NCI-H1048 (cell line): ENCODE measurements around the gene CEP83.
"Not testable (repeated sequence)": the region's sequence is repeated elsewhere in the genome, so short reads cannot be mapped to it uniquely, and the experiment has no call there.

Experiments used
- DNase-seq: peaks from one replicate; lab custom pipeline; 2025; lab: John Stamatoyannopoulos, UW

Gene CEP83, protein sequence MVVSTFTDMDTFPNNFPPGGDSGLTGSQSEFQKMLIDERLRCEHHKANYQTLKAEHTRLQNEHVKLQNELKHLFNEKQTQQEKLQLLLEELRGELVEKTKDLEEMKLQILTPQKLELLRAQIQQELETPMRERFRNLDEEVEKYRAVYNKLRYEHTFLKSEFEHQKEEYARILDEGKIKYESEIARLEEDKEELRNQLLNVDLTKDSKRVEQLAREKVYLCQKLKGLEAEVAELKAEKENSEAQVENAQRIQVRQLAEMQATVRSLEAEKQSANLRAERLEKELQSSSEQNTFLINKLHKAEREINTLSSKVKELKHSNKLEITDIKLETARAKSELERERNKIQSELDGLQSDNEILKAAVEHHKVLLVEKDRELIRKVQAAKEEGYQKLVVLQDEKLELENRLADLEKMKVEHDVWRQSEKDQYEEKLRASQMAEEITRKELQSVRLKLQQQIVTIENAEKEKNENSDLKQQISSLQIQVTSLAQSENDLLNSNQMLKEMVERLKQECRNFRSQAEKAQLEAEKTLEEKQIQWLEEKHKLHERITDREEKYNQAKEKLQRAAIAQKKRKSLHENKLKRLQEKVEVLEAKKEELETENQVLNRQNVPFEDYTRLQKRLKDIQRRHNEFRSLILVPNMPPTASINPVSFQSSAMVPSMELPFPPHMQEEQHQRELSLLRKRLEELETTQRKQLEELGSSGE

DNA sequence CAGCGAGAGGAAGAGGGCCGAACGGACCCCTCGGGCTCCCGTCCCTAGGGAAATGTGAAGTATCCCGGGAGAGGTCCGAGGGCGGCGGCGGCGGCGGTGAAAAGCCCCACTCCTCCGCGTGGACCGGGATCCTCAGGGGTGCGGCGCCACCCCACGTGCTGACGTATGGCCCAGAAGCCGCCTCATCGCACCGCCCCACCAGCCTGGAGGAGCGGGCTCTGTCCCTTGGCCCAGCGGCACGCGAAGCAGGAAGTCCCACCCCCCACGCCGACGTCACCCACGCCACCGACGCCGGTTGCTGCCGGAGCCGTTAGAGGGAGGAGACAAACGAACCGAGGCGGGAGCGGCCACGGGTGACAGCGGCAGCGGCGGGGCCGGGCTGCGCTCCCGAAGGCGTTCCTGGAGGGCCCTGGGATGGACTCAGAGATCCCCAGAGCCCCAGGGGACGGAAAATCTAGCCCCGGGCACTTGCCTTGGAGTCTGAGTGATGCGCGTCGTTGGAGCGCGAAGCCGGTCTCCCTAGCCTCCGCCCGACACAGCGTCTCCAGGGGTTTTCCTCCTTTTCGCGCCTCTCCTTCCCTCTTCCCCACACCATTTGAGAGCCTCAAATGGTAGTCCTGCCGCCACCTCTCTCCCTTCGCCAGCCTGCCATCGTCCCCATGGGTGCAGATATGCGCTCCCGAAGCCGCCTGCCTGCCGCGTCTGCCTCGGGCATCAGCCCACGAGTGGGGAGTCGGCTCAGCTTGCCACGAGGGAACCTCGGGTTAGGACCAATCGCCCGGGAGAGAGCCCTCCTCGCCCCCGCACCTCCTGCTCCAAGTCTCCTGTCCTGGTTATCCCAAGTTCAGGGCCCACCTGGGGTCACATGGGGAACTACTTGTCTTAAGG is at the start of gene CEP83:
Gene CEP83, minus strand, starts transcription at position 140 of the 888 bp plus-strand sequence. CDS start 47,377 bp downstream, outside the sequence.
- peak; percentile 70 for DNase-seq

DNA sequence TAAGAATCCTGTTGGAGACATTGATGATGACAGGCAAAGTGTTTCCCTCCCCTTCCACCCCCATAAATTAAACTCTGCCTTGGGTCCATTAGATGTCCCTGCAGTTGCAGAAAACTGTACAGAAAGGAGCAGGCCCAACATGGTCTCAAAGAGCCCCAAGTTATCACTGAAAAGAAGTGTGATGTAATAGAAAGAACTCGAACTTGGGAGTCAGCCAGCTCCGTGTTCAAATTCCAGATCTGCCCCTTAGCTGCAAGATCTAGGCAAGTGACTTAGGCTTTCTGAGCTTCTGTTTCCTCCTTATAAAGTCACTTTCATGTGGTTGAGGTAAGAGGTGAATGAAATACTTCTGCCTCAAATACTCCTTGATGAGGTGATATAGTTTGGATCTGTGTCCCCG is 49.6 kb upstream of the CEP83 start:
- no peak for DNase-seq

DNA sequence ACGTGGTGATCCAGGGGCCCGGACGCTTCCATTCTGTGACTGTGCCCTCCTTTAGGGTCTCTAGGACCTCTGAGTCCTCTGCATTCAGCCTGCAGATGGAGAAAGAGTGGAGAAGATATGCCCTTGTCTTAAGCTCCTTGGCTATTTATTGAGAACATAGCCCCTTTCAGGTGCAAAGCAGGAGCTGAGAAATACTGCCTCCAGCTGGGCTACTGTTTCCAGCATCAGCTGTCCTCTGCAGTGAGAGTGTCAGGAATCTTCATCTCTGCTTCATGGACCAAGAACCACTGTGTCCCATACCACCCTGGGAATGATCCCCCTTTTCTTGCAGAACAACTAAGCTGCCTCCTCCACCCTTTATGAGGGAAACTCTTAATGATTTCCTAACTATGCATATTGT is 47.8 kb upstream of the CEP83 start:
- DNase-seq: no peak

DNA sequence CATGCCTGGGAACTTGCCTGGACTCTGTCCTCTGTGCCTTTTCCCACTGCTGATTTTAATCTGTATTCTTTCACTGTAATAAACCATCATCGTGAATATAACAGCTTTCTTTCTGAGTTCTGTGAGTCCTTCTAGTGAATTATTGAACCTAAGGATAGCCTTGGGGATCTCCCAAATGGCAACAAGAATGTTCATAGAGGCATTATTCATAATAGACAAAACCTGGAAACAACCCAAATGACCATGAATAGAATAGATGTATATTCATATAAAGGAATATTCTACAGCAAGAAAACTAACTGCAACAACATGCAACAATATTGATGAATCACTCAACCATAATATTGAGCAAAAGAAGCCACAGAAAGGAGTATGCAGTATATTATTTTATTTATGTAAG is 44.7 kb upstream of the CEP83 start:
- no peak for DNase-seq

DNA sequence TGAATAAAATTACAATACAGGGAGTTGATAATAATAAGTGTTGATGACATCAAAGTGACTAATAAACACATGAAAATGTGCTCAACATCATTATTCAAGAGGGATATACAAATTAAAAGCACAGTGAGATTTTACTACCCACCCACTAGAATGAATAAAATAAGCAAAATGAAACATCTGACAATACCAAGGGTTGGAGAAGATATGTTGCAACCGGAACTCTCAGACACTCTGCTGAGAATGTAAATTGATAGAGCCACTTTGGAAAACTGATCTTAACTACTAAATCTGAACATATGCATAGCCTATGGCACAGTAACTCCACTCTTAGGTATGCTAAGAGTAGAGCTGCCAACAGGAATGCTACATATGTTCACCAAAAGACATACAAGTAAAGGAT is 44.0 kb upstream of the CEP83 start:
- DNase-seq: no peak

DNA sequence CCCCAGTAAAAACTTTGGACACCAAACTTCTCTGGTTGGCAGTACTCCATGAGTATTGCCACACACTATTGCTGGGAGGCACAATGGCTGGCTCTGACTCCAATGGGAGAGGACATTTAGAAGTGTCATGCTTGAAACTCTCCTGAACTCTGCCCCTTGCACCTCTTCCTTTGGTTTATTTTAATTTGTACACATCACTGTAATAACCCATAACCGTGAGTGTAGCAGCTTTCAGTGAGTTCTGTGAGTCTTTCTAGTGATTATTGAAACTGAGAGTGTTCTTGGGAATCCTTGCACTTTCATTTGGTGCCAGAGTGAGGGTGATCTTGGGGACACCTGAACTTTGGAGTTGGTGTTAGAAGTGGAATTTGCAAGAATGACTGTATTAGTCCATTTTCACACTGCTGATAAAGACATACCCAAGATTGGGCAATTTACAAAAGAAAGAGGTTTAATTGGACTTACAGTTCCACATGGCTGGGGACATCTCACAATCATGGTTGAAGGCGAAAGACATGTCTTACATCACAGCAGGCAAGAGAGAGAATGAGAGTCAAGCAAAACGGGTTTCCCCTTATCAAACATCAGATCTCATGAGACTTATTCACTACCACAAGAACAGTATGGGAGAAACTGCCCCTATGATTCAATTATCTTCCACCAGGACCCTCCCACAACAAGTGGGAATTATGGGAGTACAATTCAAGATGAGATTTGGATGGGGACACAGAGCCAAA is 41.3 kb upstream of the CEP83 start:
- no peak for DNase-seq

DNA sequence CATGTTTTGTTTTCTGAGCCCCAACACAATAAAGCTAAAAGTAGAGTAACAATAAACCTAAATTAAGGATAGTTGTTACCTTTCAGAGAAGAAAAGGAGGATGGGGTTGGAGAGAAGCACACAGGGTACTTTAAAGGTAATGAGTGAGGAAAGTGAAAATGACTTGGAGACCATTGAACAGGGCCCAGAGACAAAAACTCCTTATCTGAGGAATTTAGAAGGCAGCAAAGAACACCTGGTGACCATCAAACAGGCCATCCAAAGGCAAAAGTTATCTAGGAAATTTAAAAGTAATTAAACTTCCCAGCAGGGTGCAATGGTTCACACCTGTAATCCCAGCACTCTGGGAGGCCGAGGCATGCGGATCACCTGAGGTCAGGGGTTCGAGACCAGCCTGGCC is 39.0 kb upstream of the CEP83 start:
- no peak for DNase-seq

DNA sequence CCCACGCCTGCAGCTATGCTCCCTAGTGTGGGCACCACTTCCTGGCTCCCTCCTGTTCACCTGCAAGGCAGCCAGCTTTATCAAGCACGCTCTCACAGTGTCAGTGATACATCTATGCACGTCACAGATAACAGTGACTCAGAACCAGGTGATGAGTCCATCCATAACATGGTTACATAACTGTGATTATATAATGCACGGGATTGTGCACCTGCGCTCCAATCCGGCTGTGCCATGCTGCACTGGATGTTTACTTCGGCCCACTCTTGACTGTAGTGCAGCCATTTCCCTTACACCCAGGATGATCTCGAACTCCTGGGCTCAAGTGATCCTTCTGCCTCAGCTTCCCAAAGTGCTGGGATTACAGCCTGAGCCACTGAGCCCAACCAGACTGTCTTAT is 38.4 kb upstream of the CEP83 start:
- no peak for DNase-seq

DNA sequence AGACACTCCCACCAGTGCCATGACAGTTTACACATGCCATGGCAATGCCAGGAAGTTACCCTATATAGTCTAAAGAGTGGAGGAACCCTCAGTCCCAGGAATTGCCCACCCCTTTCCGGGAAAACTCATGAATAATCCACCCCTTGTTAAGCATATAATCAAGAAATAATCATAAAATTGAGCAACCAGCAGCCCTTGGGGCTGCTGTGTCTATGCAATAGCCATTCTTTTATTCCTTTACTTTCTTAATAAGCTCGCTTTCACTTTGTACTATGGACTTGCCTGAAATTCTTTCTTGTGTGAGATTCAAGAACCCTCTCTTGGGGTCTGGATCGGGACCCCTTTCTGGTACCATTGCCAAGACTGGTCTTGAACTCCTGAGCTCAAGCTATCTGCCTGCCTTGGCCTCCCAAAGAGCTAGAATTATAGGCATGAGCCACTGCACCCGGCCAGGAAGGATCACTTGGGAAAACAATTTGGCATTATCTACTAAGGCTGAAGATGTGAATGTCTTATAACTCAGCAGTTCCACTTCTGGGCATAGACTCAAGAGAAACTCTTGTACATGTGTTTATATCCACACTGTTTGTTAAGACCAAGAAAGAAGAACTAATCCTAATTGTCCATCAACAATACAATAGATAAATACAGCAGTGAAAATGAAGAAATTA is 35.9 kb upstream of the CEP83 start:
- no peak for DNase-seq

DNA sequence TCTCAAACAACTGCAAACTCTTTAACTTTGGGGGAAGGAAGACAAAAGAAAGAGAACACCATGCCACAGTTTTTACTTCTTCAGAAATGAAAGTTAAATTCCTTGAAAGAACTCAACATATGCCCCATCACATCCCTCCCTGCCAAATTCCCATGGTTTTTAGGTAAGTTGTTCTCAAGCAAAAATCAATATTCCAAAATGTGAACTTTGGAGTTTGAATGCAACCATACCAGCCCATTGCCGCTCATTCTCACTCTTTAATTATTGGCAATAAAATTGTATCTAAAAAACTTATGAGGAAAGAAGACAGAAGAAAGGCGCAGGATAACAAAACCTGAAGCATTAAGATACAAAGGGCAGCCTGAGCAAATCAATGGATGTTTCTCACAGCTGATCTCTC is 31.8 kb upstream of the CEP83 start:
- DNase-seq: no peak

DNA sequence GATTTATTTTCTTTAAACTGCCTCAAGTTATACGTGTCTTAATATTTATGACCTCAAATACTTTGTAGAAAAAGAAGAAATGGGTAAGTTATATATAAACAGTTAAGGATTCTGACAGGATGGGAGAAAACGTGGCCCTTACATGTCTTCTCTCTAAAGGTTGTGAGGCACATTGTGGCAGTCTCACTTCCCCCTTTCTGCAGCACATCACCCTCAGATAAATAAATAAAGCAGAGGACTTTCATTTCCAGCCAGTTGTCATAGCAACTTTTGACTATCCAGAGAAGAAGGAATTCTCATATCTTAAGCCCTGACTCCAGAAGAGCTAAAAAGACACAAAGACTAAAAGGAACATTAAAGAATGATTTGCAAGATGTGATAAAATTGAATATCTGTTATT is 28.8 kb upstream of the CEP83 start:
- DNase-seq: no peak

DNA sequence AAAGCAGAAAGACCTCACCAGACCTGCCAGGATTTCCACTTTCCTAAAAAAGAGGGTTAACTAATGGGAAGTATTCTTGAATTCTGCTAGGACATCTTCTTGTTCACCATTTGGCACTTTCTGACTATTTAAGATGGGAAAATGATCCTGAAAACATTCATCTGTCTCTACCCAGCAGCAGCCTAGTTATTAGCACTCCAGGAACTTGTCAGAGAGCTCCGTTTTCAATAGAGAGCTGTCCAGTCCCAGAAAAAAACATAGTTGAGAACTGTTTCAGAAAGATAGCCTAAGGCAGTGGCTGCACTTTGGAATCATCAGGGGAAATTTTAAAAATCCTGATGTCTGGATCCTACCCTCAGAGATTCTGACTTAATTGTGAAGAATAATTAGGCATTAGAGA is 22.1 kb upstream of the CEP83 start:
- DNase-seq: no peak

DNA sequence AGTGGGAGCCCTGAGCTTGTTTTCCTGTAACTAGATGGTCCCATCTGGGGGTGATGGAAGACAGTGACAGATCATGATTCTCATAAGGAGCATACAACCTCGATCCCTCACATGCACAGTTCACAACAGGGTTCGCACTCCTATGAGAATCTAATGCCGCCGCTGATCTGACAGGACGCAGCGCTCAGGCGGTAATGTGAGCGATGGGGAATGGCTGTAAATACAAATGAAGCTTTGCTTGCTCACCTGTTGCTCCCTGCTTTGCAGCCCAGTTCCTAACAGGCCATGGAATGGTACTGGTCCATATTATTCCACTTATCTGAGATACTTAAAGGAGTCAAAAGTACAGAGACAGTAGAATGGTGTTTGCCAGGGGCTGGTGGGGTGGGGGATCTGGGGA is 9.9 kb upstream of the CEP83 start:
- no peak for DNase-seq

DNA sequence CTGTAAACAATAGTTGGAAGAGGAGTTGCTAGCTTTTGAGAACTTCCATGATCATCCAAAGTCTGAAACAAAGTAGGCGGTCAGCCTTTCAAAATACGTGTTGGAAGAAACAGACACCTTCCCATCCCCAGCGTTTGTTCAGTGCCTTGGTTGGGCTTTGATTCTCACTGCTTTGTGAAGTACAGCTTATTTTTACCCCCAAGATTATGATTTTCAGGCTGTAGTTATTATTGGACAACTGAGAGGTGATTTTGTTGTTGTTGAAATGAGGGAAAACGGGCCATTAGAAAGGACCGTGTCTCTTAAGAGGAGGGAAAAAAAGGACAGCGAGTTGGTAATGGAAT is 921 bp upstream of the CEP83 start:
- DNase-seq: no peak

DNA sequence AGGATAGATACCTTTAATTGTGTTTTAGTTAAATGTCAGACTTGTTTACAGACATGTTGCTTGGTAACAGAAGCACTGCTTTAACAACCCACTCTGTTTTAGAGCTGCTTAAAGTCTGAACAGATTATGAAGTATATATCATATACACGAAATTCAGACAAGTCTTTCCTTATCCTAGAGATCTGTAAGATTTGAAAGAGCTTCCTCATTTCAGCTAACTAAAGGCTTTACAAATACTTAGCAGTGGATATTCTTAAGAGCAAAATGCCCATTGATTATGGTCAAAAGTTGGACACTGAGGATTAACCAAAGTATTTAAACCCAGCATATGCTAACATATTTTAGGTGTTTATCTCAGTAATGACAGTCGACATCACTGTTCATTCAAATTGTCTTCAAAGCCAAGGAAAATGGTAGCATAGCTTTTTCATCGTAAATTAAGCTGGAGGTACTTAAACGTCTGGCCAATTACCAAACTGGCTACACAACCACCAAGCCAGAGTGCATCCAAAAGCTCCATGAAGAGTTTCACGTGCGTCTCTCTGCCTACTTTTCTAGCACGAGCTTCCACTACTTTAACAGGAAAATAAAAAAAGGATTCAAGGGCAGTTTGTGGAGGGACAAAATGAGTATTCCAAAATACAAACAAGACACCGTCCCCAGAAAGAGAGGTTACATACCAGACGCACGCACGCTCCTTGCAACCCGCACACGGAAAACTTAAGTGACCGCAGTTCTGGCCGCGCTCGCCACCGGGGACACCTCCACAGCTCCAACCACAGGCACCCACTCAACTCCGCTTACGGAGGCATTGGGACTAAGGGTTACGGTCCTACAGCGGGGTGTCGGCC is 565 bp downstream of the CEP83 start:
- no peak for DNase-seq

DNA sequence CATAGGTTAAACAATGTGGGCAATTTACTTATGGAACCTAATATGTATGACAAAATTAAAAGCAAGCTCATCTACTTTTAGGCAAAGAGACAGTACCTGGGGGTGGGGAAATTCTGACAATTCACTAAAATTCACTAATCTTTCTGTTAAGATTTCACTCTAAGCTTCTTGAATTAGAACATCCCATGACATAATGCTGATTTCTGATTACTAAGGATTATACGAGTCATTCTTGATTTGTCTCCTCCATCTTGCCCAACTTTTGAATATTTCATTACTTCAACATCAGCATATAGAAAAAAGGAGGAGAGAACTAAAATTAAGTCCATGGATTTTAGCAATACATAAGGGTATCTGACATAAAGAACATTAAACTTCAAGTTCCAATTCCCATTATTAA is 2.4 kb downstream of the CEP83 start:
- no peak for DNase-seq

DNA sequence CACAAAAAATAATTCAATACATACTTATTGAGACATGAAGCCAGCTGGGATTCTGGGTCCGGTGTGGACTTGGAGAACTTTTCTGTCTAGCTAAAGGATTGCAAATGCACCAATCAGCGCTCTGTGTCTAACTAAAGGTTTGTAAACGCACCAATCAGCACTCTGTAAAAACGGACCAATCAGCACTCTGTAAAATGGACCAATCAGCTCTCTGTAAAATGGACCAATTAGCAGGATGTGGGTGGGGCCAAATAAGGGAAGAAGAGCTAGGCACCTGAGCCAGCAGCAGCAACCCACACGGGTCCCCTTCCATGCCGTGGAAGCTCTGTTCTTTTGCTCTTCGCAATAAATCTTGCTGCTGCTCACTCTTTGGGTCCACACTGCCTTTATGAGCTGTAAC is 5.3 kb downstream of the CEP83 start:
- not testable (repeated sequence) for DNase-seq

DNA sequence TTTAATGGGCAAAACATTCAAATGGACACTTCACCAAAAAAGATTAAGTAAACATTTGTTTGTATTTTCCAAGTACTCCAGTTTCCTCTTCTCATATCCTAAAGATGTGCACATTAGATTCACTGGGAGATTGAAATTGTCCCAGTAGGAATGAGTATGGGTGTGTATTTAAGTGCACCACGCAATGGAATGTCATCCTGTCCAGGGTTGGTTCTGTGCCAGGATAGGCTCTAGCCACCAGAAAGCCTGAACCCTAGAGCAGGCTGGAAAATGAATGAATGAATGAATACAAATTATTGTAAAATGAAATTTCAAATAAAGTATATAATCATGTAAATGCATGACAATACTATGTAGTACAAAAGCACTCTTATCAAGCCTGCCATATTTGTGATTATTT is 14.0 kb downstream of the CEP83 start:
- DNase-seq: no peak

DNA sequence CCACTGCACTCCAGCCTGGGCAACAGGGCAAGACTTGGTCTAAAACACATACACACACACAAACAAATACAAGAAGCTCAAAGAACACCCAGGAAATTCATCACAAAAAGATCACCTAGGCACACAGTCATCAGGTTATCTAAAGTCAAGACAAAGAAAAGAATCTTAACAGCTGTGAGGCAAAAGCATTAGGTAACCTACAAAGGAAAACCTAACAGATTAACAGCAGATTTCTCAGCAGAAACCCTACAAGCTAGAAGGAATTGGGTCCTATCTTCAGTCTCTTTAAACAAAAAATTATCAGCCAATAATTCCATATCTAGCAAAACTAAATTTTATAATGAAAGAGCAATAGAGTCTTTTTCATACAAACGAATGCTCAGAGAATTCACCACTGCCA is 22.4 kb downstream of the CEP83 start:
- no peak for DNase-seq

DNA sequence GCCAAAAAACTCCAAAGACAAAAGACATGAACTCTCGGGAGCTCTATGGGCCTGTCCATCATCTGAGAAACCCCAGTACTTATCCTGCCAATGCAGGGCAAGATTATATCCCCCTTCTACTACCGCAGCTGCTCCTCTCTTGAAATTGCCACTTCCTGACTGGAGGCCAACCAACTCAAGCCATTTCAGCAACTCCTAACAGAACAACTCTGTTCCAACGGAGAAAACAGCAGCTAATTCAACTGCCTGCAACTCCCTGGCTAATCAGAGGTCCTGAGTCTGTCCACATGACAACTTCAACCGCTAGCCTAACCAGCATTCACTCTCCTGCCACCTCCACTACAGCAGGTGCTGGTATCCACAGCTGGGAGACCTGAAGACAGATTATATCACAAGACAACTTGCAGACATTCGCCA is 24.1 kb downstream of the CEP83 start:
- no peak for DNase-seq

DNA sequence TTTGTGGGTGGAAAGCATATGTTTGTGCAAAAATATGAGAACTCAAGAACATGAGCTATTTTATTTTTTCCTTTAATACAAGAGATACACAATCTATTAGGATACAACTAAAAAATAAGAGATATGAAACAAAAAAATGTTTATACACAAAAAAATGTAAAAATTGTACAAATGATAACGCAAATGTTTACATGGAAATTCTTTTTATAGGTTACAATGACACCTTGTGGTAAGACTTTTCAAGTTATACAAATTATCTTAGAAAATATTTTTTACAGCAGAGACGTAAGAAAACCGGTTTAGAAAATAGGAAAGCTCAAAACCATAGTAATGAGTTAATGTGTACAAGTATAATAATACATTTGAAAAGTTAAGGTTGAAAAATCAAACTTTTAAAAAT is 25.5 kb downstream of the CEP83 start:
- no peak for DNase-seq
